ENCODE data around the gene AOC1.

Gene AOC1

GRCh38 chr7:150835019-150835418, 17.3 kb upstream of the AOC1 start:
- DNase-seq: no peak

GRCh38 chr7:150835702-150836280, 16.5 kb upstream of the AOC1 start:
- DNase-seq: no peak

- DNase-seq: no peak
Observed at GRCh38 chr7:150838965-150839650, 13.2 kb upstream of the AOC1 start.

GRCh38 chr7:150842018-150842417, 10.3 kb upstream of the AOC1 start:
- DNase-seq: no peak

GRCh38 chr7:150842716-150843115, 9.6 kb upstream of the AOC1 start:
- DNase-seq: no peak

- no peak for DNase-seq
Observed at GRCh38 chr7:150845421-150845861, 6.9 kb upstream of the AOC1 start.

- no peak for DNase-seq
Observed at GRCh38 chr7:150846291-150847115, 5.8 kb upstream of the AOC1 start.

- DNase-seq: no peak
Observed at GRCh38 chr7:150847536-150847935, 4.8 kb upstream of the AOC1 start.

- DNase-seq: no peak
Observed at GRCh38 chr7:150848111-150848510, 4.2 kb upstream of the AOC1 start.

GRCh38 chr7:150848561-150849115, 3.7 kb upstream of the AOC1 start:
- no peak for DNase-seq

GRCh38 chr7:150849204-150849775, 3.0 kb upstream of the AOC1 start:
- DNase-seq: no peak

- DNase-seq: no peak
Observed at GRCh38 chr7:150850273-150850672, 2.0 kb upstream of the AOC1 start.

- no peak for DNase-seq
Observed at GRCh38 chr7:150851492-150852370, 586 bp upstream of the AOC1 start.

- DNase-seq: no peak
Observed at GRCh38 chr7:150854066-150855000, 2.0 kb downstream of the AOC1 start.

- no peak for DNase-seq
Observed at GRCh38 chr7:150855046-150855445, 2.7 kb downstream of the AOC1 start.

- no peak for DNase-seq
Observed at GRCh38 chr7:150855476-150856302, 3.4 kb downstream of the AOC1 start.

GRCh38 chr7:150856303-150857275, 4.3 kb downstream of the AOC1 start:
- DNase-seq: no peak

GRCh38 chr7:150857276-150858055, 5.1 kb downstream of the AOC1 start:
- no peak for DNase-seq

All from hematopoietic multipotent progenitor cell treated with erythropoietin and hydrocortisone succinate and interleukin-3 and kit ligand, for 6 days (in vitro differentiated cells).